Psoas muscle (tissue), 8 donors: ENCODE measurements around the gene AMFR. TPM values are rescaled to one million over a fixed set of nuclear protein-coding genes. Genes with fewer than 3 reads are reported as not detected.
"Not testable (repeated sequence)": the region's sequence is repeated elsewhere in the genome, so short reads cannot be mapped to it uniquely, and the experiment has no call there.

Experiments used
- ATAC-seq, 4 donors: fragments of 200-7000 bp; cut with Tn5 transposase; one replicate each; pipeline ENCODE4 v1.9.1; 2020; ENCODE audit warnings: moderate library complexity in 3 of 4, mild to moderate bottlenecking in 2 of 4
- DNase-seq, 2 donors: peaks; one replicate each; pipeline ENCODE4 v3.0.0-alpha.2; 2020
- H3K27ac ChIP-seq: fragments of 200-600 bp; one replicate; pipeline ENCODE4 v1.8.0; 2022
- H3K27me3 ChIP-seq, 3 donors: fragments of 200-600 bp in 1 of 3; one replicate each; pipeline versions ENCODE4 v1.6.1 to v1.8.0; 2013 to 2022; ENCODE audit warnings: low read length in 2 of 3, mild to moderate bottlenecking in 2 of 3, moderate library complexity in 1 of 3; ENCODE audit not compliant: insufficient read depth in 3 of 3
- H3K36me3 ChIP-seq, 2 donors: fragments of 200-600 bp in 1 of 2; one replicate each; pipeline versions ENCODE4 v1.6.1 to v1.8.0; 2013 to 2022; ENCODE audit warnings: low read depth in 1 of 2, mild to moderate bottlenecking in 1 of 2, moderate library complexity in 1 of 2; ENCODE audit not compliant: insufficient read depth in 1 of 2
- H3K4me1 ChIP-seq: fragments of 200-600 bp; one replicate; pipeline ENCODE4 v1.8.0; 2022
- H3K4me3 ChIP-seq: fragments of 200-600 bp; one replicate; pipeline ENCODE4 v1.8.0; 2022; ENCODE audit warnings: mild to moderate bottlenecking
- H3K9me3 ChIP-seq: fragments of 200-600 bp; one replicate; pipeline ENCODE4 v1.8.0; 2022
- CTCF ChIP-seq: fragments of 200-600 bp; IDR thresholded peaks from one replicate; pipeline ENCODE4 v1.8.0; 2022; ENCODE audit warnings: antibody characterized with exemption
- WGBS, 3 donors: extraction: QIAGEN DNeasy Blood & Tissue Kit; methylation state at CpG; one replicate each; pipeline versions ENCODE4 v1.1.6 to v1.1.7; 2013; 5-methylcytosine and 5-hydroxymethylcytosine counted together
- intact Hi-C, 2 donors: fragments of 100-400 bp; cut with DNase I; formaldehyde crosslinking; loops; one replicate each; pipeline versions ENCODE4 v1.11.0 to v1.14.2; 2022
- polyA plus RNA-seq, 3 donors: library from polyadenylated mRNA; stranded (reverse); fragments of 200-250 nt; gene quantifications; one replicate each; pipeline ENCODE4 v1.2.3, GENCODE V29; 2013
- total RNA-seq, 4 donors: library from RNA; stranded (reverse); fragmentation: NEBNext Ultra II Directional in 2 of 4; extraction: Animal tissue kit (Norgen Biotek cat#: 25700) in 2 of 4; gene quantifications; one replicate each; pipeline versions ENCODE4 v1.2.1 to v1.2.4, GENCODE V29; 2021 to 2023
- donor health status: healthy with polysubstance abuse.
- donor health status: DM: no; HTN: no; CAD: no; lungs with moderate emphysema.
- donor health status: Bipolar disorder and iron deficiency.
- donor health status: healthy.
- donor health status: DM: yes; HTN: yes; CAD: no.
- donor health status: DM: no; HTN: no; CAD: no.
- donor health status: DM: no; HTN: no; CAD: no.
- donor health status: DM: yes; HTN: yes; CAD: no.

The AMFR gene
- total and polyA plus RNA-seq, 7 donors: 106 to 453 (median 193) TPM

GRCh38 chr16:56387396-56387795, 37.9 kb downstream of the AMFR start:
- ATAC-seq (no peak), DNase-seq (no peak)
- H3K9me3 ChIP-seq: no peaks in the 10 kb centered on the region
- H3K27me3 ChIP-seq: no peaks in the 10 kb centered on the region
- no peak for TF ChIP-seq CTCF
- intact Hi-C loops: no loop called here
- H3K36me3 ChIP-seq: peaks cover 5 to 85% of the 10 kb centered on the region in 2 donors
- H3K27ac ChIP-seq: no peak overlapping the region
- WGBS, 3 donors: 90 to 95% (median 94%) methylated on average over 3 of the region's 3 CpGs
- H3K4me1 ChIP-seq: peaks cover 10% of the 10 kb centered on the region
- no peak overlapping the region for H3K4me3 ChIP-seq

- Histone ChIP-seq H3K4me3 (no peak overlapping the region), H3K27ac (no peak overlapping the region), H3K27me3 (no peaks in the 10 kb centered on the region), H3K36me3 (peaks cover 5 to 96% of the 10 kb centered on the region in 2 donors), H3K4me1 (peaks cover 3% of the 10 kb centered on the region), H3K9me3 (no peaks in the 10 kb centered on the region)
- no peak for TF ChIP-seq CTCF
- no peak for DNase-seq
- intact Hi-C loops: no loop called here
- WGBS, 3 donors: 94 to 96% (median 95%) methylated on average over 4 of the region's 4 CpGs
- no peak for ATAC-seq
Measured at GRCh38 chr16:56384074-56384721, 41.1 kb downstream of the AMFR start.

GRCh38 chr16:56382901-56383355, 42.4 kb downstream of the AMFR start:
- TF ChIP-seq CTCF: no peak
- peak in 3 of 4 donors; percentile 44 to 67 (median 47) for ATAC-seq
- no peaks in the 10 kb centered on the region for H3K4me1 ChIP-seq
- H3K9me3 ChIP-seq: no peaks in the 10 kb centered on the region
- H3K36me3 ChIP-seq: peaks cover 0 to 92% of the 10 kb centered on the region in 2 donors
- no peaks in the 10 kb centered on the region for H3K27me3 ChIP-seq
- H3K4me3 ChIP-seq: no peak overlapping the region
- 75 to 87% (median 83%) methylated on average over 5 of the region's 5 CpGs for WGBS, 3 donors
- intact Hi-C loops: no loop called here
- H3K27ac ChIP-seq: no peak overlapping the region
- no peak for DNase-seq

GRCh38 chr16:56382459-56382858, 42.9 kb downstream of the AMFR start:
- Histone ChIP-seq H3K9me3 (no peaks in the 10 kb centered on the region), H3K27me3 (no peaks in the 10 kb centered on the region), H3K4me1 (no peaks in the 10 kb centered on the region), H3K27ac (no peak overlapping the region), H3K36me3 (peaks cover 0 to 87% of the 10 kb centered on the region in 2 donors), H3K4me3 (no peak overlapping the region)
- TF ChIP-seq CTCF: no peak
- WGBS, 3 donors: 95 to 96% (median 95%) methylated on average over 4 of the region's 4 CpGs
- peak in 1 of 4 donors; percentile 22 for ATAC-seq
- intact Hi-C loops: no loop called here
- DNase-seq: no peak

GRCh38 chr16:56380778-56381485, 44.4 kb downstream of the AMFR start:
- H3K9me3 ChIP-seq, H3K4me3 ChIP-seq, H3K27ac ChIP-seq, intact Hi-C loops, H3K27me3 ChIP-seq, DNase-seq, ATAC-seq, H3K4me1 ChIP-seq: not testable (repeated sequence)
- H3K36me3 ChIP-seq: peaks cover 0 to 74% of the 10 kb centered on the region in 2 donors
- 97 to 99% (median 97%) methylated on average over 3 of the region's 3 CpGs for WGBS, 3 donors

GRCh38 chr16:56379044-56379443, 46.3 kb downstream of the AMFR start:
- H3K9me3 ChIP-seq, ATAC-seq, H3K27me3 ChIP-seq, H3K27ac ChIP-seq, DNase-seq, intact Hi-C loops, H3K4me1 ChIP-seq, H3K4me3 ChIP-seq: not testable (repeated sequence)
- peaks cover 0 to 61% of the 10 kb centered on the region in 2 donors for H3K36me3 ChIP-seq
- WGBS, 3 donors: 90 to 97% (median 96%) methylated on average over 6 of the region's 6 CpGs

- H3K4me3 ChIP-seq, DNase-seq, ATAC-seq, intact Hi-C loops, H3K27me3 ChIP-seq, H3K27ac ChIP-seq, H3K9me3 ChIP-seq: not testable (repeated sequence)
- H3K36me3 ChIP-seq: peaks cover 0 to 33% of the 10 kb centered on the region in 2 donors
- WGBS, 3 donors: 84 to 90% (median 90%) methylated on average over 6 of the region's 6 CpGs
- H3K4me1 ChIP-seq: peaks cover 21% of the 10 kb centered on the region
Measured at GRCh38 chr16:56375792-56376191, 49.6 kb downstream of the AMFR start.
